K562 (cell line): Measurements from ENCODE around the gene MTMR12.

ENCODE experiments used
- CTCF ChIP-seq, 3 experiments: IDR thresholded peaks in 2 of 3; conservative IDR thresholded peaks in 1 of 3; 2 replicates each; pipeline ENCODE4 v1.5.1; 2011 to 2012; ENCODE audit warnings: low read length in 3 of 3, mild to moderate bottlenecking in 3 of 3, control low read depth in 2 of 3, improper control_type of control experiment in 1 of 3, inconsistent platforms in 1 of 3, low read depth in 1 of 3, mixed read lengths in 1 of 3, moderate library complexity in 1 of 3; ENCODE audit not compliant: insufficient read depth in 2 of 3
- EP300 ChIP-seq: IDR thresholded peaks from 2 replicates; pipeline ENCODE4 v1.6.1; 2012; ENCODE audit warnings: low read length, improper control_type of control experiment
- ERF ChIP-seq: fragments of 450-650 bp; formaldehyde crosslinking; IDR thresholded peaks from 2 replicates; pipeline ENCODE4 v1.4.0; 2020; ENCODE audit warnings: mild to moderate bottlenecking, mixed read lengths
- POLR2A ChIP-seq: fragments of 450-650 bp; conservative IDR thresholded peaks from 2 replicates; pipeline ENCODE4 v1.6.1; 2016
- POLR2AphosphoS5 ChIP-seq: IDR thresholded peaks from 2 replicates; pipeline ENCODE4 v1.6.1; 2011; ENCODE audit warnings: mild to moderate bottlenecking, low read depth, low read length, moderate library complexity; ENCODE audit not compliant: control insufficient read depth, insufficient read depth
- REST ChIP-seq, 2 experiments: fragments of 450-650 bp; formaldehyde crosslinking in 1 of 2; IDR thresholded peaks; 2 replicates each; pipeline versions ENCODE4 v1.4.0 to v1.6.1; 2014 to 2020; ENCODE audit warnings: mild to moderate bottlenecking in 2 of 2, borderline replicate concordance in 1 of 2, low read depth in 1 of 2
- SREBF2 ChIP-seq: sonication (generic); formaldehyde crosslinking; IDR thresholded peaks from 2 replicates; pipeline ENCODE4 v1.4.0; 2020; ENCODE audit warnings: mild to moderate bottlenecking, missing genetic modification reagents
- ZNF780A ChIP-seq: fragments of 250-450 bp; sonication (Bioruptor Pico); IDR thresholded peaks from 2 replicates; pipeline ENCODE4 v1.5.0; 2021; ENCODE audit warnings: mild to moderate bottlenecking
- ZZZ3 ChIP-seq: fragments of 450-650 bp; IDR thresholded peaks from 2 replicates; pipeline ENCODE4 v1.6.1; 2016; ENCODE audit warnings: antibody characterized with exemption, mild to moderate bottlenecking, moderate library complexity
- TF ChIP-seq, protein P1 (sequence below): fragments of 450-650 bp; IDR thresholded peaks from 2 replicates; pipeline ENCODE4 v1.6.1; 2016; ENCODE audit warnings: antibody characterized with exemption

DNA sequence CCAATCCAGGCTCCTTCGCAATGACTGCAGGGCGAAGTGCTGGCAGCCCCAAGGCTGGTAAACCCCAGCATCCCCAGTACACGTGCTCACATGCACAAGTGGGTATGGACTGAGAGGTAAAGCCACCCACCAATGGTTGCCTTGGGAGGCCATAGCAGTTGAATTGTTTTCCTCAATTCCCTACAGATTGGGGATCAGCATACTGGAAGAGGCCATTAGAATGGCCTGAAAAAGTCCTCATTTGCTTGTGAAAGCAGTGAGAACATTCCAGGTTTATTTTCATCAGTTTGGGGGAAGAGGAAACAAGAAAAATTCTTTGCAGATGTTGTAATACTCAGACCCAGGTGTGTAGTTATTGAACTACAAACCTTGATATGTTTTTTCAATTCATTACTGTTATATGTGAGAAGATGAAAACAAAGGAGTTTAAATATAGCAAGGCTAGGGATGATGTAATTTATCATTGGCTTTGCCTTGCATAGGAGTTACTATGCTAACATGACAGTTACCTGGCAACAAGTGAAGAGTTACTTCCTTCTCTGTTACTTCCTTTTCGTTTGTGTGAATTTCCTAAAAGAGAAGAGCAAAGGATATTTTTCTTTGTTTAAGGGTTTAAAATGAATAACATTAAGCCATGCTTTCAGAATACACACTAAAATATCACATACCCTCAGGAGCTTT, 36.4 kb downstream of the MTMR12 start:
- no peak for TF ChIP-seq ERF
- no peak for TF ChIP-seq ZZZ3
- TF ChIP-seq POLR2A = no peak
- no peak for TF ChIP-seq POLR2AphosphoS5
- TF ChIP-seq ZNF780A (CRISPR knock-in tag) = no peak
- TF ChIP-seq CTCF (IDR thresholded peaks at IDR 0.05 in 2 of 3, conservative IDR thresholded peaks at IDR 0.05 in 1 of 3; ENCODE audit: insufficient read depth in 2 of 3, low read depth in 1 of 3, low read length in 3 of 3) = no peak
- TF ChIP-seq, protein P1, sequence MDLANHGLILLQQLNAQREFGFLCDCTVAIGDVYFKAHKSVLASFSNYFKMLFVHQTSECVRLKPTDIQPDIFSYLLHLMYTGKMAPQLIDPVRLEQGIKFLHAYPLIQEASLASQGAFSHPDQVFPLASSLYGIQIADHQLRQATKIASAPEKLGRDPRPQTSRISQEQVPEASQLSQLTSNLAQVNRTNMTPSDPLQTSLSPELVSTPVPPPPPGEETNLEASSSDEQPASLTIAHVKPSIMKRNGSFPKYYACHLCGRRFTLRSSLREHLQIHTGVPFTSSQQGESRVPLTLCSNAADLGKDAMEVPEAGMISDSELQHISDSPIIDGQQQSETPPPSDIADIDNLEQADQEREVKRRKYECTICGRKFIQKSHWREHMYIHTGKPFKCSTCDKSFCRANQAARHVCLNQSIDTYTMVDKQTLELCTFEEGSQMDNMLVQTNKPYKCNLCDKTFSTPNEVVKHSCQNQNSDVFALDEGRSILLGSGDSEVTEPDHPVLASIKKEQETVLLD = no peak
- TF ChIP-seq REST (IDR thresholded peaks at IDR 0.05; ENCODE audit: borderline replicate concordance) = no peak
- TF ChIP-seq REST (CRISPR knock-in tag; IDR thresholded peaks at IDR 0.05; ENCODE audit: low read depth) = no peak
- no peak for TF ChIP-seq SREBF2 (CRISPR knock-in tag)
- no peak for TF ChIP-seq EP300
